Tibial nerve (tissue), 4 donors: ENCODE data around the gene FAM234B.

Experiments used
- CTCF ChIP-seq, 5 experiments: fragments of 200-600 bp in 3 of 5; fragments of 450-650 bp in 2 of 5; sonication (generic) in 3 of 5; IDR thresholded peaks; one replicate each; pipeline ENCODE4 v1.5.1; 2016 to 2019; ENCODE audit warnings: antibody characterized with exemption in 5 of 5, mild to moderate bottlenecking in 3 of 5, moderate library complexity in 2 of 5
- EP300 ChIP-seq, 2 donors: sonication (generic); formaldehyde crosslinking; IDR thresholded peaks; one replicate each; pipeline ENCODE4 v1.6.1; 2017; ENCODE audit warnings: antibody characterized with exemption in 2 of 2, mild to moderate bottlenecking in 1 of 2
- POLR2A ChIP-seq, 2 donors: fragments of 450-650 bp; IDR thresholded peaks; one replicate each; pipeline ENCODE4 v1.6.1; 2017; ENCODE audit warnings: antibody characterized with exemption in 2 of 2, mild to moderate bottlenecking in 2 of 2, moderate library complexity in 2 of 2

GRCh38 chr12:13093191-13093847, 49.1 kb downstream of the FAM234B start:
- TF ChIP-seq CTCF (IDR thresholded peaks at IDR 0.05), result no peak
- TF ChIP-seq POLR2A (IDR thresholded peaks at IDR 0.05), result no peak
- no peak for TF ChIP-seq EP300 (IDR thresholded peaks at IDR 0.05)
